HG03575 (cell line): ENCODE data around the gene PAX9.

Experiments
- ATAC-seq: cut with Tn5 transposase; IDR thresholded peaks from one replicate; pipeline ENCODE4 v1.9.1; 2021; ENCODE audit not compliant: unreplicated experiment, insufficient number of reproducible peaks, low FRiP score; ENCODE audit errors: extremely low read depth

PAX9 gene

DNA sequence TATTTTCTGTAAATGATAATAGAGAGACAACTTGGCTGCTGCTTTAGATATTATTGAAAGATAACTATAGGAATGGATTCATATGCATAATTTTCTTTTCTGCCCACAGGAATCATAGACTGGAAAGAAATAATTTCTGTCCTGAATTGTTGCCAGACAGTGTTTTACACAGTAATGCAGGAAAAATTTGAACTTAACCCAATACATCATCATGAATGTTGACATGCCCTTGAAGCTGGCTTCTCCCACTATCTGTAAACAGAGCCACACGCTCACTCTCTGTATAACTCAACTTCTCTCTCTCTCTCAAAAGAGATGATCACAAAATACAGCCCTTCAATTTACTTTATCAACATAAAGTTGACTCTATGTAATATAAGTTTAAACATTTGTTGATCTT is 56.6 kb downstream of the PAX9 start:
- ATAC-seq: no peak

DNA sequence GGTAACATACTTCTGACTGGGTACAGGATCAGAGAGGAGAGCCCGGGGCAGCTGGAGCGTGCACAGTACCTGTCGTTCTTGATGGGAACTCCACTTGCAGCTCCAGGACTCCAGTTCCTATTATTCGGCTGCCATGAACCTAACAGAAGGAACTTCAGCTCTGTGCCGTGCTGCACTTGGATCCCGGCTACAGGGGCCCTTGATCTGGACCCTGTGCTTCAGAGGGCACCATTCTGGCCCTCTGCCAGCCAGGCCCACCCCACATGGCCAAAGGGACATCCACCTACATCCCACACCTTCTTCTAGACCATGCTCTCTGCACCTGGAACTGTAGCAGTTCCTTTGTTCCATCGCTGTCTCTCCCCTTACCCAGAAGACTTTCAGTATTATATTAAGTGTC is 58.2 kb downstream of the PAX9 start:
- no peak for ATAC-seq

DNA sequence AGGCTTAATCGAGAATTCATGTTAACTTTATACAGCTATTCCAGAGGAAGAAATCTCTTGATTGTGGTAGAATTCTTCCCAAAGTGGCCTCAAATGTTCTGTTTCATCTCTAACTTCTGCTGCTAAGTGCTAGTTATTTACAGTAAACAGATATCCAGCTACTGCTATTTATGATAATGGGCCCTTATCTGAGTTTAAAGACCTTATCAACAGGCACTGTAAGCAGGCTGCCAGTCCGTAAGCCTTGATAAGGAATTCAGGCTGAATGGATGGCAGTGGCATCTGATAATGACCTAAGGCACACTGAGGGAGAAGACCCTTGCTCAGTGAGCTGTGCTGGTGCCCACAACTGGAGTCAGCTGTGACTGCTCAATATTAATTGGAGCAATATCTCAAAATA is 59.0 kb downstream of the PAX9 start:
- ATAC-seq: no peak

DNA sequence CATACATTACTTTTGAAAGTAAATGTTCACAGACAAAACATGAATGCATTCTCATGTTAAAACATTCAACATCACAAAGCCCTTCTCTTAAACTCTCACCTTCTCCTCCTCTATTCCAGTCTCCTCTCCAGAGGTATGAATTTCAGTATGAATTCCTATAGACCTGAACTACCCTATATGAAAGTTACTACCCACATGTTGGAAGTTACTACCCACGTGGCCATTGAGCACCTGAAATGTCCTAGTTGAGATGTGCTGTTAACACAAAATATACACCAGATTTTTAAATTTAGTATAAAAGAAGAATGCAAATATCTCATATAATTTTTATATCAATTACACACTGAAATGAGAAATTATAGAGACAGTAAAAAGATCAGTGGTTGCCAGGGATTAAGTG is 60.2 kb downstream of the PAX9 start:
- ATAC-seq: no peak

DNA sequence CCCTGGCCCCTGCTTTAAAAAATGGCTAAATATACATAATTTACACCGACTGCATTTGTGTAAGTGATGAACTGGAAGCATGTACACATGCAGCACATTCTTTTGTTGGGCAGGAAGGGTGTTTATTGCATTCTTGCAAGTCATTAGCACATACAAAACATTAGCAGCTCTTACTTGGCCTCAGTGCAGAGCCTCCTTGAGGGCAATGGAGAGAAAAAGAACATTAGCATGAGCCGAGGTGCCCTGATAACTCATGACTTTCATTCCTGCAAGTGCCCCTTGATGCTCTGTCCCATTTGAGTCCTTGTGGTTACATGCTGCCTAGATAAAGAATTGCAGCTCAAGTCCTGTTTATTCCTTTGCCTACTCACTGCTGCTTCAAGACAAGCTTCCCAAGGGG is 61.9 kb downstream of the PAX9 start:
- no peak for ATAC-seq

DNA sequence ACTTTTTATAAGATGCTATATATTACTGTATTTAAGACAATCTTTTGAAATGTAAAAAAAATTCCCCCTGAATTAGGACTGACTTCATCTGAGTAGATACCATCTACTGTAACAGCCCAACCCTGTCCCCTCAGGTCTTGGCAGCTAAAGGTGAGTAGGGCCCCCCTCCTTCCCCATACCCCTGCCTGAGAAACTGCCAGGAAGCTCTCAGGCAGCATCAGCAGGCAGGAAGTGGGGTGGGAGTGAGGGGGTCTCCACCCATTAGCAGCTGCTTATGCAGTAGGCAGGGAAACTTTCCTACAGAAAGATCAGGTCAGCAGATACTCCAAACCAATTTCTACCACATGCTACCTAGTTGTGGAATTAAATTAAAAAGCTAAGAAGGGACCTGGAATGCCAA is 62.5 kb downstream of the PAX9 start:
- no peak for ATAC-seq

DNA sequence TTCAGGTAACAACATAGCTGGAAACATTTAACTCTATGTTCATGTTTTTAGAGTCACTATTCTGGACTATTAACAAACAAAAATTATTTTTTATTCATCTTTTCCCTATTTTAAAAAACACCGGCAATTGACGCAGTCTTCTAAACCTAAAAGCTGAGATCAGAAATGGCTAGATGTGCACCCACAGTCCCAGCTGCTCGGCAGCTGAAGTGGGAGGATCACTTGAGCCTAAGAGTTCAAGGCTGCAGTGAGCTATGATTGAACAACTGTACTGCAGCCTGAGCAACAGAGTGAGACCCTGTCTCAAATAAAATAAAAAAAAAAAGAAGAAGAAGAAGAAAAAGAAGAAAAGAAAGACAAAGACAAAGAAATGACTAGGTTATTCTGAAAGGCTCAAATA is 64.5 kb downstream of the PAX9 start:
- ATAC-seq: no peak
